ENCODE results near the gene PROSER2.
"Not testable (repeated sequence)": the region's sequence is repeated elsewhere in the genome, so short reads cannot be mapped to it uniquely, and the experiment has no call there.

The PROSER2 gene

DNA sequence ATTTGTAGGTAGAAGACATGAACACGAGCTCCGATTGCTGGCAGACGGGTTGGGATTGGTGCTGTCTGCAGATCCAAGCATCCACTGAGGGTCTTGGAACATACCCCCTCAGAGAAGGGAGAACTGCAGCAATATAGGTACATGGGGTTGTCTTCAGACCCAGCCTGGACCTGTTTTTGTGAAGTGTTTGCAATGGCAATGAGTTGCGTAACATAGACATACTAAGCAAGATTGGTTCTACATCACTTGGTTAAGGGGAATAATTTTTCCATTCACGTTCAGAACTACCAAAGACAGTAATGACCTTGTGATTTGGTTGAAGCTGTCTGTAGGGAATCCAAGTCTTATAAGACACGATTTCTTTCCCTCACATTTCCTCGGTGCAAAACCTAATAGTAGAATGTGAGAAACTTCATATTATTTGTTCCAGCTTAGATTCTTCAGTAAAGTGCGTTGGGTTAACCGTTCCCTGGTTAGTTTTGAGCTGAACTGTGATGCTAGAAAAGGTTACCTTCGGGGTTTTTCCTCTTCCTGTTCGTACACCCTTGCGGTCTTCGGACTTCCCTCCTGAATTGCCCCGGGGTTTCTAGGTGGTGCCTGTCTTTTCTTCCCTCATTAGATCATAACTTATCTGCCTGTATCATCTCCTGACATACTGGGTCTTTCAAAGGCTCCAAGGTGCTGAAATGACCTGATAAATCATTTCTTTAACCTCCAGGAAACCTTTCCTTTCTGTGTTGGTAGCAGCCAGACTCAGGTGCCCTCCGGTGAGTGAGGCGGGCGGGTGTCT, 14.4 kb downstream of the PROSER2 start:
- no peak for DNase-seq

- DNase-seq, result no peak
Observed at GRCh38 chr10:11838298-11838852, 15.2 kb downstream of the PROSER2 start.

GRCh38 chr10:11841375-11841774, 18.2 kb downstream of the PROSER2 start:
- no peak for DNase-seq

GRCh38 chr10:11842411-11842810, 19.3 kb downstream of the PROSER2 start:
- no peak for DNase-seq

DNA sequence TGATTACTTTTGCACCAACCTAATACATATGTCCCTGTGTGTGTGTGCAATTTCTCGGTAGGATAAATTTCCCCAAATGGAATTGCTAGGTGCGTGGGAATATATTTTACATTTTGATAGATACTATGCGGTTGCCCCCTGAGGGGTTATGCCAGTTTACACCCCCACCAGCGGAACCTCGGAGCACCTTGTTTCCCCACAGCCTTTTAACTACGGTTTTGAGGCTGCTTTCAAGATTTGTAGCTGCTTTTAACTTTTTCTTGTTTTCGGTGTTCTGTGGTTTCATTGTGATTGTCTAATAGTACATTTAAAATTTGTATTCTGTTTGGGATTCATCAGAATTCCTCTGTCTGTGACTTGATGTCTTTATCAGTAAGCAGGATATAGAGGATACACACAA, 22.0 kb downstream of the PROSER2 start:
- DNase-seq, result peak; percentile 9

GRCh38 chr10:11846542-11846941, 23.4 kb downstream of the PROSER2 start:
- no peak for DNase-seq

GRCh38 chr10:11849277-11849676, 26.1 kb downstream of the PROSER2 start:
- no peak for DNase-seq

DNA sequence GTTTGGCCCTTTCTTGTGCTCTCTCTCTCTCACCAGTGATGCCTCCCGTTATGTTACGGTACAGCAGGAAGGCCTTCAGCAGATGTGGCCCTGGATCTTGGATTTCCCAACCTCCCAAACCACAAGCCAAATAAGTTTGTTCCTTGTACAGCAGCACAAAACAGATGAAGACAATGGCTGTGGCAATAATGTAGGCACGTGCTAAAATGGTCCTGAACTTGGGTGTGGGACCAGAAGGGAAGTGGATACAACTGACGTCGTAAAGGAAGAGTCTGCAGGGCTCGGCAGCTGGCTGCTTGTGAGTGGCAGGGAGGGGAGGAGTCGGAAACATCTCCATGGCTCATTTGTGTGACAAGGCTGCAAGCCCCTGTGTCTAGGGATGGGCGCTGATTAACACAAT, 26.8 kb downstream of the PROSER2 start:
- no peak for DNase-seq

DNA sequence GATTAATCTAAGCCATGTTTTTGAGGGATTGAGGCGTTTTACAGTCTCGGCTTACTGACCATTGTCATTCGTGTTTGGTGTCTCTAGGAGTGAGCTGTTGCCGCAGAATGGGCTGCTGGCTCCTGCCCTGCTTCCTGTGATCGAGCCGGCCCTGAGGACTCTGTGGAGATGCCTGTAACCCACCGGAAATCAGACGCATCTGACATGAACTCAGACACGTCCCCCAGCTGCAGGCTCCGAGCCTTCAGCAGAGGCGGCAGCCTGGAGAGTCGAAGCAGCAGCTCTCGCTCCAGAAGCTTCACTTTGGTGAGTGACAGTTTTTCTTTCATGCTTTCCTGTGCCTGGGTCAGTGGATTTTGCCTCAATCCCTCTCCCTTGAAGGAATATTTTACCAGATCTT, 28.8 kb downstream of the PROSER2 start:
- DNase-seq, result no peak

- not testable (repeated sequence) for DNase-seq
Observed at GRCh38 chr10:11852637-11853036, 29.5 kb downstream of the PROSER2 start.

GRCh38 chr10:11853468-11853867, 30.3 kb downstream of the PROSER2 start:
- DNase-seq, result no peak

DNA sequence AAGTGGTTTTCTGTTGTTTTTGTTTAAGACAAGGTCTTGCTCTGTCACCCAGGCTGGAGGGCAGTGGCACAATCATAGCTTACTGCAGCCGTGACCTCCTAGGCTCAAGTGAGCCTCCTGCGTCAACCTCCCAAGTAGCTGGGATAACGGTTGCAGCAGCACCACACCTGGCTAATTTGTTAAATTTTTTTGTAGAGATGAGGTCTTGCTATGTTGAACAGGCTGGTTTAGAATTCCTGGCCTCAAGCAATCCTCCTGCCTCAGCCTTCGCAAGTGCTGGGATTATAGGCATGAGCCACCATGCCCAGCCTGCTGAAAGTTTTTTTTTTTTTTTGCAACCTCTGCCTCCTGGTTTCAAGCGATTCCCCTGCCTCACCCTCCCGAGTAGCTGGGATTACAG, 31.1 kb downstream of the PROSER2 start:
- no peak for DNase-seq

DNA sequence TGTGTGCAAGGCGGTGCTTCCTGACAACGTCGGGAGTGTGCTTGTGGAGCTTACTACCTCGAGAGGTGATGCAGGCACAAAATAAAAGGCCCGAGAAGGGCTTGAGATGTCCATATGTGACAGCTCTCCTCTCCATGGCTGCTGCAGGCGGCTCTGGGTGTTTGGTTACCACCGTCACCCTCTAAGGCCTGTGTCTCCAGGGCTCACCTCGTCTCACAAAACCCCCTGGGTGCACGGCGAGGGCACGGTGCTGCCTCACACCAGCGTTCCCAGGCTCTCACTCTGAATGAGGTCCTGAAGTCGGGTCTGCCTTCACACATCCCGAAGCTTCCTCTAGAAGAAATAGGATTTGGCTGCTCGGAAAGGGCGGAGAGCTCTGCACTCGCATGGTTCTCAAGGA, 32.9 kb downstream of the PROSER2 start:
- DNase-seq, result no peak

DNA sequence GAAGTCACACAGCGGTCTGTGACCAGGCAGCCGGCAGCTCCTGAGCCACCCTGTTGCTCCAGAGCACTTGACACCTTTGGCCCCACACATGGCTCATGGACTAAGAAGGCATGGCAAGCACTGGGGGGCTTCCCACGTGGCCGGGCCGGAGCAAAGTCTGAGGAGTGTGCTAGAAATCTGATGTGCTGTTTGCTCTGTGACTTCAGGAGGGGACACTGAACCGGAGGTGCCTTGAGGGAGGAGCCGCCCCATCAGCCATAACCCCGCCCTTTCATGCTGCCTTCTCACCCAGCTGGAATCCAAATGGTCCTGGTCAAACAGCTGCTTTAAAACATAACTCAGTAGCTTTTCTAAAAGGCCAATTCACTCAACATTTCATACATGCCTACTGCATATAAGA, 33.5 kb downstream of the PROSER2 start:
- no peak for DNase-seq

DNA sequence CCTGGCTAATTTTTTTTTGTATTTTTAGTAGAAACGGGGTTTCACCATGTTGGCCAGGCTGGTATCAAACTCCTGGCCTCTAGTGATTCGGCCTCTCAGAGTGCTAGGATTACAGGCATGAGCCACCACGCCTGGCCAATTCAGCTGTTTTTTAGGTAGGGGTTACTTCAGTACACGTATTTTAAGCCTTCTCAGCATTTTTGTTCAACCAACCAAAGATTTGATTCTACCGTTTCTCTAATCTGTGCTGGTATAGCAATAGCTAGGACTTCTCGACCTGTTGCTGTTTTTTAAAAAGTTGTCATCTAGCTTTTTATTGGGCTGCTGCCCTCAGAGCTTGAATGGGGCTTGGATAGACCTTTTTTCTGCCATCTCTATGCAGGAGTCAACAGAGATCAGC, 34.9 kb downstream of the PROSER2 start:
- DNase-seq, result no peak

- DNase-seq, result no peak
Observed at GRCh38 chr10:11861341-11861740, 38.2 kb downstream of the PROSER2 start.

- no peak for DNase-seq
Observed at GRCh38 chr10:11861811-11862428, 38.8 kb downstream of the PROSER2 start.

DNA sequence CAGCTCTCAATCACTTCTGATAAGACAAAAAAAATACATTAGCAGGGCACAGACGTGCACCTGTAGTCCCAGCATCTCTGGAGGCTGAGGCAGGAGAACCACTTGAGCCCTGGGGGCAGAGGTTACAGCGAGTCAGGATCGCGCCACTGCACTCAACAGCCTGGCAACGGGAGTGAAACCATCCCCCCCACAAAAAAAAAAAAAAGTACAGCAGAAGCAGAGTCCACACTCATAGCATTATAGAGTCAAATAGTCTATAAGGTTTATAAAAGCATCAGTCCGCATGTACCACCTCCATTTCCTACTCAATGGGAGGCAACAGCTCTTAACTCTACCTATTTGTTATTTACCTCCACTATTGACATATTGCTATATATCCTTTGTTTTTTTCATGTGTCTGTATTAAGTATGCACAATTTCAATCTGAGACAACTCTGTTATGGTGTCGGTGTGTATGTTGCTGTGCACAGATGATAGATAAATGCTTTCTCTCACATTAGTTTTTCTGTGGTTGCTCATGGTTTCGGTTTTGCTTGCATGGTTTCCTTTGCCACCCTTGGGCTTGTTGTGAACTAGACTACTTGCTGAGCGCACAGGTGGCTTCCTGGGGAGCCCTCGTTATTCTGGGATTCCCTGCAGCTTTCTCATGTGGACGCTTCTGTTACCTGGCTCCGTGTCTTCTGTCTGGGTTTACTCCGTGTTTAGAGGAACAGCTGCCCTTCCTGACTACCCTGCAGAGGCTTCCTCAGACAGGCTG, 40.4 kb downstream of the PROSER2 start:
- DNase-seq, result peak; percentile 71

DNA sequence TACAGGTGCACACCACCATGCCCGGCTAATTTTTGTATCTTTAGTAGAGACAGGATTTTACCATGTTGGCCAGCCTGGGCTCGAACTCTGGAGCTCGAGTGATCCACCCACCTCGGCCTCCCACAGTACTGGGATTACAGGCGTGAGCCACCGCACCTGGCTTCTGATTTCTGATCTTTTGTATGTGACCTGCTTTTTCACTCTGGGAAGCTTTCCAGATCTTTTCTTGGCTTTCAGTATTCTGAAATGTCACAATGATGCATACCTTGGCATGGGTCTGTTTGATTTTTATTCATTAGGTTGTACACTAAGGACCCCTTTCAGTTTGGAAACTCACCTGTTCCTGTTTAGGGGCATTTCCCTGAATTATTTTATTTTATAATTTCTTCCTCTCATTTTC, 41.6 kb downstream of the PROSER2 start:
- no peak for DNase-seq

- no peak for DNase-seq
Observed at GRCh38 chr10:11865561-11865960, 42.4 kb downstream of the PROSER2 start.

DNA sequence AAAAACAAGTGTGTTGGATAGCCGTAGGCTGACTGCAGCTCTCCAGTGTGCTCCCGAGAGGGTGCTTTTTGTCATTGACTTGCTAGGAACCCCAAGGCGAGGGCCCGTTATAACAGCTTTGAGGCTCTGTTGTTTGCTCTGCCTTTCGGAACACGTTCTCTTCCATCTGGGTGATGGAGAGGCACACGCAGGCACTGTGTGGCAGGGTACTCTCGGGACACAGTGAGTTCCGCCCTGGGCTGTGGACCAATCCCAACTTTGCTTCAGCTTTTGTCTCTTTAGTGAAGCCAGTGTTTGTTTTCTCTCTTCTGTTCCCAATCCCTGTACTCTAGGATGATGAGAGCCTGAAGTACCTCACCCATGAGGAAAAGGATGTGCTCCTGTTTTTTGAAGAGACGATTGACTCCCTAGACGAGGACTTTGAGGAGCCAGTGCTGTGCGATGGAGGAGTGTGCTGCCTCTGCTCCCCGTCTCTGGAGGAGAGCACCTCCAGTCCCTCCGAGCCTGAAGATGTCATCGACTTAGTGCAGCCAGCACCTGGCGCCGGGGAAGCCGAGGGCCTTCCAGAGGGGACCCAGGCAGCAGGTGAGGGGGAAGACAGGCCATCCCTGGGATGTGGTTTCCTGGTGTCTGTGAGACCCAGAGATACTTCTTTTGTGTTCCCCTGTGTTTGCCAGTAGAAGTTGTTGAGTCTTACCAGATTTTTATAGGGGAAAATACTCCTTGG, 43.2 kb downstream of the PROSER2 start:
- no peak for DNase-seq

DNA sequence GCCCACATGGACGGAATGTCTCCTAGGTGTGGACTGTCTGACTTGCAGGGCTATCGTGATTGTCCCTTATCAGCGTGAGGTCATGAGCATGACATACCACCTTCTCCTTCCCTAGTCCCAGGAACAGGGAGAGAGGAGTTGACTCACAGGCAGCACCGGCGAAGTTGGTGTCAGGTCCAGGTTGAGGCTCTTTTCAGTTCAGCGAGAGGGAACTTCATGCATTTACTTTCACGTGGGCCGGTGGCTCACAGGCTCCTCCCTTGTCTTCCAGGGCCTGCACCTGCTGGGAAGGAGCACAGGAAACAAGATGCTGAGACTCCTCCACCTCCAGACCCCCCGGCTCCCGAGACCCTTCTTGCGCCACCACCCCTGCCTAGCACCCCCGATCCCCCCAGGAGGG, 46.1 kb downstream of the PROSER2 start:
- DNase-seq, result no peak

Measured in stimulated activated CD4-positive, alpha-beta T cell treated with anti-CD3 and anti-CD28 coated beads, Interleukin-15, amount 100 ng/mL, for 24 hours (primary cell).